NCI-H345 (cell line): Measurements from ENCODE around the gene IGSF11.
"Not testable (repeated sequence)": the region's sequence is repeated elsewhere in the genome, so short reads cannot be mapped to it uniquely, and the experiment has no call there.

Experiments used
- DNase-seq: peaks from one replicate; lab custom pipeline; 2025; lab: John Stamatoyannopoulos, UW

Gene IGSF11

DNA sequence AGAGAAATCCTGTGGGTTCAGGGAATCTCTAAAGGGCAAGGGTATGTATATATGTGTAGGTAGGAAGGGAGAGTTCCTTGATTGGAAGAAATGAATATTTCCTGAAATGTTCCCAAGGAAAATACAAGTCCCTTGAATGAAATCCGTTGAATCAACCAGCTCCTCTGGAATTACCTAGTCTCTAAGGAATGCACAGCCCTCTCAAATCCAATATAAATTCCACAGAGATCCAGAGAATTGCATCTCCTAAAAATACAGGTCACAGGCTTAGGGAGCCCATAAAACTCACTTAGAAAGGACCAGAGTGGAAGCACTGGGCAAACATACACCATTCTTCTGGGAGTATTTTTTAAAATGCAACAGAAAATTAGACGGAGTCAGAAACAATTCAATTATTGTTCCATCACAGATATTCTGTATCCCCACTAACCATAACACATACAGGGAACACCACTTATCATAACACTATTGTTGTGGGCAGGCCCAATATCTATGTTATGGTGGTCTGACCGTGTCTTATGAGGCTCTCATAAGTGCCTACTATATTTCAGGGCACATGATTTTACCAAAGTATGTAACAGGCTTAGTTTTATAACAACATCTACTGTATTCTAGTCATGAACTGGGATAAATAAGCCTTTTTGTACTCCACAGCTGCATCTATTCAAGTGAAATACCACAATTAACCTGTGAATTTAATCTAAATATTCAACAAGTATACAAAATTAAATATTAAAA is 43.7 kb downstream of the IGSF11 start:
- DNase-seq = no peak

DNA sequence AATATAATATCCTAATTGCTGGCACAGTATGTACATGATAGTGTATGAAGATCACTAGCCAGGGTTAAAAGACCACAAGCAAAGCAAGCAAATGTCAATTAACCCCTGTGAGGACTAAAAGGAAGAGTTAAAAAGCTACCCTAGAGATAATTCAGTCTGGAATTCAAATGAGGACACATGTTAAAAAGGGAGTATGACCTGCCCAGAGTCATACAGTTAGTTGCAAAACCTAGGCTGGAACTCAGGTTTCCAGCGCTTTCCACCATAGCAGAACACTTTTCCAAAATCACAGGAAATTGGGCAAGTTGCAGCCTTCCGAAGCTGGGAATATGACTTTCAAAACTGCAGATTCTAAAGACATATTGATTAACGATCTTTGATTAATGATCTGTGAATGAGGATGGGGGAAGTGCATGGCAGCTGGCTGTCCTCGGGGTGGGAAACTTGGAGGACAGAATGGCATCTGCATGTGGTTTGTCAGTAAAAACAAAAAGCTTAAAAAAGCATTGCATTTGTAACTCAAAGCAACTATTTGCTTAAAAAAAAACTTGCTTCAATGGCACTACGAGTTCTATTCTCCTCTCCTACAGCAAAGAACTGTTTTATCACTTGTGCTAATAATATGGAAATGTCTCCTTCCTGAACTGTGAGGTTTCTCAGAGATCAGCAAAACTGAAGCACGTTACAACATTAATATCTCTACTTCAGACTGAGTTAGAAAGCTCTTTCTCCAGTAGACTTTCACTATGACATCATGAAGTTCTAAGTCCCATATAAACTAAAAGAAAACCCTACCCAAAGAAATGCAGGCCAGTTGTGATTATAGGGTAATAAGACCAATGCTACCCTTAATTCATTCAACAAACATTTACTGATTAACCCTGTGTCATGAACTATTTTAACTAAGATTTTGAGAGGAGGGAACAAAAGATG is 46.2 kb downstream of the IGSF11 start:
- DNase-seq = no peak

DNA sequence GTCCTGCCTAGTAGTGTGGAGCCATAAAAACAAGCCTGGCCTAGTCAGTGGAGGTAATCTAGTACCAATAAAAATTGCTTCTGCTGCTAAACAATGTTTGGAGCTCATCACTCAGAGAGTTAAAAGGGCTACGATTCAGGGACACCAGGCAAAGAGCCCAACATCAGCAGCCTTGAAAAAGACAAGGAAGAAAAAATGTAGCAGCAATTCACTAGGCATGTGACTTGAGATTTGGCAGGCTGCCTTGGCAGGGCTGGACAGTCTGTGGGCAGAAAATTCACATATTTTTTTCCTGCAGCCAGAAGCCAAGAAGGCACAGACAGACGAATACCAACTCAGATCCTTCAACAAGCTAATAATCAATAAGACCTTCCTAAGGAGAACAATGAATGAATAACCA is 47.2 kb downstream of the IGSF11 start:
- DNase-seq = no peak

DNA sequence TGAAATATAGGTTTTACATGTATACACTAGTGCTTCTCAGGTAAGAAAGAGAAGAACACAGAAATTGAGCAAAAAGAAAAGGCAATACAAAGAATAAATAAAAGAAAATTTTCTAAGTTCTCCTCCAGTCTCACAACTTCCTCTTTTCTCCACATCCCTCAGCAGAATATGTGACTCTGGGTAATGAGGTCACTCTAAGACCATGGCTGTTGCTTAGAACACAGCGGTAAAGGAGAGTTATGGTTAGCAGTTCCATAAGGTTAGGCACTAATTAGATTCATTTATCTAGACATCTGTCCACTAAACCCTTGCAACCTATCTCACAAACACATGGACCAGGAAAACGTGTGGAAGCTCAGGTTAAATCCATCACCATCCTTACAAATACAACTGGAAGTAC is 47.9 kb downstream of the IGSF11 start:
- no peak for DNase-seq

DNA sequence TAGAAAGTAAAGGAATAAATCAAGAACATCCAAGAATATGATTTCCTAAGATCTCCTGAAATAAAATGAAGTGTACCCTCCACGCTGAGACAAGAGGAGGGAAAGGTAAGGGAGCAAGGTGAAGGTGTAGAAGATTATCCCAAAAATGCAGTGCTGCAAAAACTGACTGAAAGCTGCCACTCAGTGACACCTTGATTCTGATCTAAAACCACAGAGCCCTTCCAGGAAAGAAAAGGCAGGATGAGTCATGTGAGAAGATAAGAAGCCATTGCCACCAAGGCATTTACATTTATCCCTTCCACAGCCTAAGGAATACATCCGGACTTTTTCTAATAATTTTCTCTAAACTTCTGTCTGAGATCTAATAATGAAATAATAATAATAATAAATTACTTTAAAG is 49.9 kb downstream of the IGSF11 start:
- no peak for DNase-seq

DNA sequence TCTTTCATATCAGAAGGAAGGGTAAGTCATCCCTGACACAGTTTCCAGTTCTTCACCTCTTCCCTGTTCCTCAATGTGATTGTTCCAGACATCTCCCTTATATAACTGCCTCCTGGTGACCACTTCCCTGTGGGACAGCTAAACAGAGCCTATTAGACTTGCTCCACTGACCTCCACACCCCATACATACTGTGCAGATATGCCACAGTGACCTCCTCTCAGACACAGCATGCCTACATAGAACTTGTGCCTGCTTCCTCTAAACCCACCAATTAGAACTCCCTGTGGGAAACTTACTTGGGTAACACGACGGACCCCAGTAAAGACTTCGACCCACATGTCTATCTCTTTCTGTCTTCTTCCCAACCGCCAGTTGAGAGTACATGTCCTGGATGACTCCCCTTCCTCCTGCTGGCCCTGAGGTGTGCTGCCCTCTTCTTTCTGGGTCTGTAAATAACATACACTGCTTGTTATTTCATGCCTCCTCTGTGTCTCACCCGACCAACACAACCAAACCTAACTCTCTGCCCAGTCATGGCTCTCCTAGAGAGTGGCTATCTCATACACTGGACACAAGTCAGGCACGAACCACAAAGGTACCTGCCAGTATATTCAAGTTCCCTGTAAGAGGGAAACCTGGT is 53.0 kb downstream of the IGSF11 start:
- DNase-seq = no peak

DNA sequence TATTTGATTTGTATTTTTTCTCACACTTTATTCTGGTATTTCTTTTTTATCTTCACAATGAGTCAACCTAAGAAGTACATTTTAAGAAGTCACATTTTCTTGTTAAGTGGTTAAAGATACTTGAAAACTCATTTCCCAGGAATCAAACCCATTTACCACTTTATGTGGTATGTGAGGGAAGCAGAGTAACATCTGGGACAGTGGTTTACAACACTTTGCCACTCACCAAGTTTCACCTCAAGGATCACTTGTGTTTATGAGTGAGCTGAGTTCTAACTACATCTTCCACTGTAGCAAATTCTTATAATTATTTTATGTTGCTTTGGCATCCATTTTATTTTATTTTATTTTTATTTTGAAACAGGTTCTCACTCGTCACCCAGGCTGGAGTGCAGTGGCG is 53.8 kb downstream of the IGSF11 start:
- no peak for DNase-seq

DNA sequence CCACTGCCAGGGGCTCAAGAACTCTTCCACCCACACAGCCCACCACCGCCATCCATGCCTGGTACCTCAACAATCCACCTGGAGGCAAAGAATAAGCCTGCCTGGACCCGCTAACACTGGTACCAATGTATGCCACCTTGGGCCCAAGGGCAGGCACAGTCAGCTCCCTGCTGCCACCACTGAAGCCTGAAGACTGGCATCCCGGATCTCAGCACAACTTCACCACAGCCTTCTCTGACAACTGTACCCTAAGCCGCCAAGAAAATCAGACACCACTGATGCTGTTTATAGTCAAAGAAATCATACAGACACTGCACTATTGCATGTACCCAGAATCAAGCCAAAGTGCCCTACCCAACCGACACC is 56.3 kb downstream of the IGSF11 start:
- no peak for DNase-seq

DNA sequence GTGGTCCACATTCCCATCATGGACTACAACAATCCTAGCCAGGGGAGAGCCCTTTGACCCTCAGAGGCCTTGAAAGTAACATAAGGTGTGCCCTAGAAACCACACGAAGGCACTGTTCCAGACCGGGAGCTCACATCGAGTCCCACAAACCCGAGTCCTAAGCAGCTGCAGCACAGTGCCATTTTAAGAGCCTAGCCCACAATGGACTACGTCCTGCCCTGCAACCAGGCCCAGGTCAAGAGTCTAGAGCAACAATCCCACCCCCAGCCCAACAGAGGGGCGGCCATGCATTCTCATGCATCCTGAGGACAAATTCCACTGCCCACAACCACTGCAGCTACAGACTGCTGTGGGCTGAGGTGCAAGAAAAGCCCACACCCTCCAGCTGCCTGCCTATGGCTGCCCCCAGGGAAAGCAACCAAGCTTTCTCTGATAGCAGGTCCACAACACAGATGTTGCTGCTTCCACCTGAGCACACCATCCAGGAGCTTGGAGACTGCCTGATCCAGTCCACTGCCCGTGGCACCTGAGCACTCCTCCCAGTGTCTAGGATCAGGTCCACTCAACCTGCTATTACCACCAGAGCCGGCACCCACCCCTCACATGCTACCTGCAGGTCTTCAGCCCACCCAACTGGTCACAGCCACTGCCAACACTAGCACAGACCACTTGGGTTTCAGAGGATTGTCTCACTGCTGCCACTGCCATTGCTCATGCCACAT is 56.8 kb downstream of the IGSF11 start:
- DNase-seq = no peak

DNA sequence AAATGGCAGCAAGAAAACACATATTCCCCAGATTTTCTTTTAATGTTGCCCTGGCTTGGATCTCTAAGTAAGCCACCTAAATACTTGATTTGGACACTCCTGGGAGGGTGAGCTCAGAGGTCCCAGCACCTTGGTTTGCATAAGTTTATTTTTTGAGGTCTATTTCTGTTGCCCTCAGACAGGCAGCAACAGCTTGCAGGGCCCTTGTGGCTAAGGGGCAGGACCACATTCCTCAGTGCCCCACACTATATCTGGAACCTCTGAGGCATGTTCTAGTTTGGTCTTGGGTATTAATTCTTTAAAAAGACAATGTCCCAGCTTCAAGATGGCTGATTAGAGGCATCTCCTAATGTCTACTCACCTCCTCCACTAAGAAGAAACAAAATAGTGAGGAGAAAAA is 57.5 kb downstream of the IGSF11 start:
- no peak for DNase-seq

DNA sequence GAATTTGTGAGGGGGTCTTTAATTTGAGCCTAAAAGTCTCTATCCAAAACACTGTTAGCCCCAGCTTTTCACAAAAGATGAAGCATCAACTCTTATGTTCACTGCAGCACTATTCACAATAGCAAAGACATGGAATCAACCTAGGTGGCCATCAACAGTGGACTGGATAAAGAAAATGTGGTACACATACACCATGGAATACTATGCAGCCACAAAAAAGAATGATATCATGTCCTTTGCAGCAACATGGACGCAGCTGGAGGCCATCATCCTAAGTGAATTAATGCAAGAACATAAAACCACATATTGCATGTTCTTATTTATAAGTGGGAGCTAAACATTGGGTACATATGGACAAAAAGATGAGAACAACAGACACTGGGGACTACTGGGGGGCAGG is 59.2 kb downstream of the IGSF11 start:
- not testable (repeated sequence) for DNase-seq

DNA sequence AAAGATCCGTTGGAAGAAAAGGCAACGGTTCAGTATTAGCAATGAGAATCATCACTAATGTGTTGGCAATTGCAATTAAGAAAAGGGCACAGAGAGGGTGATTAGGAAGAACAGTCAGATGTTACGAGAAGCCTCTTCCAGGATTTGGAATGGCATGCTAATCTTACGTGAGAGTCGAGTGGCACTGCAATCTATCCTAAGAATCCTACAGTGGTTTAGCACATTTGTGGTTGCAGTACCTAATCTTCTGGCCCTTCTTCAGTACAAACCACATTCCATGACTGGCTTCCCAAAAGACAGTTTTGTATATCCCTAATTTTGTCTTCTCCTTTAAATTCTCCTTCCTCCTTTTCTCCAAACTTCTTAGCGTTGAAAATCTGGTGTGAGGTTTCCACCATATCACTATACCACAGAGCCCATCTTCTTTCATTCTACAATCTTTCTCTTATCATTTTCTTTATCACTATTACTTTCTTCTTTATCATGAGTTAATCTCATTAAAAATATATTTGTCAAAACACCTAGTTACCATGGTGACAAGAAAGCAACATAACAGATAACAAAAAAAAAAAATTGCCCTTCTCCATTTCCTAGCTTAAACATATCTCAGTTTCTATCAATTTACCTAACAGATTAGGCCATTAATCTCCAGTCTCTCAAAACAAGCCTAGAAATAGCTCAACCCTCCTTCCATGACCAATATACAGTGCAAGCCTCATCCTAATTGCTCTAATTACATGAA is 60.1 kb downstream of the IGSF11 start:
- no peak for DNase-seq

DNA sequence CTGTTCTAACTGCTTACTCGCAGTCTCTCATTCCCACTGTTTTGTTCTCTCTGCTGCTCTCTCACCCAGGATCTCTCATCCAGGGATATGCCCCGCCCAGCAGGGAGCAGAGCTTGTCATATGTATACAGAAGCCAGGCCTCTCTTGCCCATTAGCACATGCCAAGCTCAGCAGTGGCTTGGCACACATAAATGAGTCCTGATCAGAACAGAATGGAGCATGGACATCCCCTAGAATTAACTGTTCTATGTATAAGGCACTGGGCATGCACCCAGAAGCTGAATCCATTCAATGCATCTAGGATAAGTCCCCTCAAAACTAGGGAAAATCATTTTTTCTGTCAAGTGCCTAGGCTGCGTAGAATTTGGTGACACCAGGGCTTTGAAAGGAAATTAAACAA is 61.6 kb downstream of the IGSF11 start:
- no peak for DNase-seq

DNA sequence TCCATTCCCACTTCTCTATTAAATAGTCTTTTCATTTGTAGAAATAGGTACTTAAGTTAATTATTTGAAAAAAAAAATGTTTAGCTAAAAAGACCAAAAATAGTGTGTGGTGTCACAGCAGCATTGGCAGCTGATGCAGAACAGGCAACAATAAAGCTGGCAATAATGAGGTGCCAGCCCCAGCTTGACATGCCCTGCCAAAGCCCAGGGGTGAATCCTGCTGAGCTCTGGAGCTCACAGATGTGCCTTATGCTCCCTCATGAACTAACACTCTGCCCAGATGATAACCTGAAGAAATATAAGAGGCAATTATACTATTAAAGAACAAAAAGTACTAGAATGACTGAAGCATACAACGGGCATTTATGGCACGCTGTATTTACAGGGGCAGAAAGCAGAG is 63.8 kb downstream of the IGSF11 start:
- no peak for DNase-seq

DNA sequence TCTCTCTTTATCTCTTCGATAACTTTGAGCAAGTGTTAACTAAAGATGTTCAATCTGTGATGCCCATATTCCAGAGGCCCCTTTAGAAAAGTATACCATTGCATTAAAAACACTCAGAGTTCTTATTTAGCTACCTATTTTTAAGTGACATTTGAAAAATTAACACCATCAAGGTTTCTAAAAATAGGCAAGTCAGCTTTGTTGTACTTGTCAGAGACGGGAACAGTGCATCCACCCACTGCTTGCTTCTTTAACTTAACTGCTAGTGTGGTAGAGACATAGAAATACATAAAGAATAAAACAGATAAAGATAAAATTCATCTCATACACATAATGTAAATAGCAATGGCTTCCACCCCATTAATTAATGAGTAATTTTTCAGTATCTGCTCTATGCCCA is 66.0 kb downstream of the IGSF11 start:
- no peak for DNase-seq

DNA sequence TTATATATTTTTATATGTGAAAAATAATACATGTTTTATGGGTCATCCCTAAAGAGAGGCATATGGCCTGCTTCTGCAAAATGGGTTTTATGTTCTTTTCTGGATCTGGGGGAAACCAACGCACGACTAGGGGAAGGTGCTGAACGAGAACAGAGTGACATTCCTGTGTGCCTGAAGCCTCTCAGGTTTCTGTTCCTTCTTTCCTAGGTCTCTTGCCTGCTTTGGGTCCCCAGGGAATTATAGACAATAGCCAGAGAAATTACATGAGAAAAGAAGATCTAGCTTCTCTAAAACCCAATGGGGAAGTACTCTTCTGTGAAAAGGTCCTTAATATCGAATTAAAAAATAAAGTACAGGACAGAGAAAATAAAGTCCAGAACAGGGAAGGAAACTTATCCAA is 66.5 kb downstream of the IGSF11 start:
- DNase-seq = no peak

DNA sequence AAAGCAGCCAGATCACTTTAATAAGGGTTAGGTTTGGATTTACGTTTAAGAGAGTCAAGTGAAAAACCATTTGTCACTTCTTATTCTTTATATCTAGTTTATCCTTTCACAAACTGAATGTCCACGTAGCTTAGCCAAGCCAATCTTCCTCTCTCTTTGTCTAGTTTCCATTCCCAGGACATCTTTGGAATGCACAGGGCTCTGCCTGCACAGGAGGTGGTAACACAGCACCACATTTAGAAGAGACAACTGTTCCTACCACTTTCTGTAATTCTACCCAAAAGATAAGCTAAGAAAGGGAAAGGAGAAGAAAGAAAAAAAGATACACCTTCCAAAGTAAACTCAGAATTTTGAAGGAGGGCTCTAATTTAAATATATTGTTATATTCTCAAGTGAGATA is 67.9 kb downstream of the IGSF11 start:
- DNase-seq = no peak

DNA sequence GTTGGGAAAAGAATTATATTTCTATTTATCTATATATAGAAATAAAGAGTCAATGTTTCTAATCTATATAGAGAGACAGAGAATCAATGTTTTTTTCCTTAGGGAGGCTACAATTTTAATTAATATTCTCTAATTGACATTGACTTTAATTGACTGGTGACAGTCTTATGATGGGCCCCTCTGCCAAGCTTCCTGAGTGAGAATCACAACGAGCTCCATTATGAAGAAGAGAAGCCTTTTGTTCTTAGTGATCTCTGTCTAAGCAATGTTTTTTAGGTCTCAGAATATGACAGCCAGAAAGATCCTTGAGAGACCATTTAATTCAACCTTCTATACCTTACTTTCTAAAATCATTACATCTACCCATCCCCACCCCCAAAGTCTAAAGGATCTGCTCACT is 70.9 kb downstream of the IGSF11 start:
- DNase-seq = no peak

DNA sequence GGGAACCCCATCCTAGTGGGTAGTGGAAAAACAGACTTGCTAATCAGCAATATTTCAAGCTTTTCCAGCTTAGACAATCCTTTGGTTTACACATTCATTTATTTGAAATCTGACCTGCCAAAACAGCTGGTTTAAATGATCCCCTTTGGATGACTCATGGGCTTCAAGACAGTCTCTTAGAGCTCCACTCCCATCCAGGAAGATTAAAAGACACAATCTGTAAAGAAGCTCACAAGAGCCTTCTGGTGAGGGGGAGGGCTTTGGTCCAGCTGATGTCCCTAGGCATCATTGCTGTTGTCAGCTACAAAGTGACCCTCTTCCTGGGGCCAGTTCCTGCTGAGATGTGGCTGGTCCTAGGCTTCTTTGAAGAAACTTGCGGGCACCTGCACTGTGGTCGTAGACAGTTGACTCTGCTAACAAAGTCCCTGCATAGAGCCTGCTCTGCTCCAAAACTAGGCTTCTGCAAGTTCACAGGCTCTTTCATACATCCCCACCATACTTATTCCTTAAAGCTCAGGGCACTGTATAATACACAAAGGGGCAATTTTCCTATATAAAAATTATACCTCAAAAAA is 73.7 kb downstream of the IGSF11 start:
- no peak for DNase-seq

DNA sequence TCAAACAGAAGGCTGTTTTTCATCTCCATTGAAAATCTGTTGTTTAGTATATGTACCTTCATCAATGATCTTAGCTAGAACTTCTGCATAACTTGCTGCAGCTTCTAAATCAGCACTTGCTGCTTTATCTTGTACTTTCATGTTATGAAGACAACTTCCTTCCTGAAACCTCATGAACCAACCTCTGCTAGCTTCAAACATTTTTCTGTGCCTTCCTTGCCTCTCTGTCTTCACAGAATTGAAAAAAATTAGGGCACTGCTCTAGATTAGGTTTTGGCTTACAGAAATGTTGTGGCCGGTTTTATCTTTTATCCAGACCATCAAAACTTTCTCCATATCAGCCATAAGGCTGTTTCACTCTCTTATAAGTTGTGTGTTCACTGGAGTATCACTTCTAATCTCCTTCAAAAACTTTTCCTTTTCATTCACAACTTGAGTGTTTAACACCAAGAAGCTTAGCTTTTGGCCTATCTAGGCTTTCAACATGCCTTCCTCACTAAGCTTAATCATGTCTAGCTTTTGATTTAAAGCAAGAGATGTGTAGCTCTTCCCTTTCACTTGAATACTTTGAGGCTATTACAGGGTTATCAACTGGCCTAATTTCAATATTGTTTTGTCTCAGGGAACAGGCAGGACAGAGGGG is 78.6 kb downstream of the IGSF11 start:
- no peak for DNase-seq

DNA sequence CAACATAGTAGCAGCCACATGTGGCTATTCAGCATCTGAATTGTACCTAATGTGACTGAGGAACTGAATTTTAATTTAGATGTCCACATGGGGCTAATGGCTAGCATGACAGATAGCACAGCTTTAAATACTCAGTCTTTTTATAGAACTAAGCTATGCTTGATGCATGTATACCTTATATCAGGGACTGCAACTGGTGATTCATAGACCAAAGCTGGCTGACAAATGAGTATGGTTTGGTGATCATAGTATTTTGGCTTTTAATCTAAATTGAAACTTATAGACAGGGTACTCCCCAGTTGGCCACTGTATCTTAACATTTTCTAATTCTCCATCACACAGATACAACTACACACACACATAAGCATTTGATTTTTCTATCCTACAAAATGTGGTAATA is 83.6 kb downstream of the IGSF11 start:
- no peak for DNase-seq
